GM10266 (cell line): Measurements from ENCODE around the gene ZNF433.

Source experiments
- DNase-seq: peaks from one replicate; pipeline ENCODE4 v3.0.0; 2012; ENCODE audit errors: extremely low spot score
- TF ChIP-seq, protein P1 (sequence below): IDR thresholded peaks from 2 replicates; pipeline ENCODE4 v1.5.1; 2012; ENCODE audit warnings: mild to moderate bottlenecking, low read depth; ENCODE audit not compliant: control insufficient read depth, insufficient read depth; ENCODE audit errors: missing control alignments

Gene ZNF433

GRCh38 chr19:12052497-12053169, 17.2 kb upstream of the ZNF433 start, which contains the start of gene ZNF878:
ZNF878 (minus strand) TSS chr19:12052961; CDS start chr19:12052801, 160 bp downstream.
- TF ChIP-seq, protein P1, sequence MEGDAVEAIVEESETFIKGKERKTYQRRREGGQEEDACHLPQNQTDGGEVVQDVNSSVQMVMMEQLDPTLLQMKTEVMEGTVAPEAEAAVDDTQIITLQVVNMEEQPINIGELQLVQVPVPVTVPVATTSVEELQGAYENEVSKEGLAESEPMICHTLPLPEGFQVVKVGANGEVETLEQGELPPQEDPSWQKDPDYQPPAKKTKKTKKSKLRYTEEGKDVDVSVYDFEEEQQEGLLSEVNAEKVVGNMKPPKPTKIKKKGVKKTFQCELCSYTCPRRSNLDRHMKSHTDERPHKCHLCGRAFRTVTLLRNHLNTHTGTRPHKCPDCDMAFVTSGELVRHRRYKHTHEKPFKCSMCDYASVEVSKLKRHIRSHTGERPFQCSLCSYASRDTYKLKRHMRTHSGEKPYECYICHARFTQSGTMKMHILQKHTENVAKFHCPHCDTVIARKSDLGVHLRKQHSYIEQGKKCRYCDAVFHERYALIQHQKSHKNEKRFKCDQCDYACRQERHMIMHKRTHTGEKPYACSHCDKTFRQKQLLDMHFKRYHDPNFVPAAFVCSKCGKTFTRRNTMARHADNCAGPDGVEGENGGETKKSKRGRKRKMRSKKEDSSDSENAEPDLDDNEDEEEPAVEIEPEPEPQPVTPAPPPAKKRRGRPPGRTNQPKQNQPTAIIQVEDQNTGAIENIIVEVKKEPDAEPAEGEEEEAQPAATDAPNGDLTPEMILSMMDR: peak; percentile 38

GRCh38 chr19:12052091-12052496, 16.6 kb upstream of the ZNF433 start:
- no peak for DNase-seq
- TF ChIP-seq, protein P1: no peak

More at GRCh38 chr19:12052497-12053169, 17.2 kb upstream of the ZNF433 start, which contains the start of gene ZNF878:
- peak; percentile 88 for DNase-seq

- DNase-seq: no peak
- TF ChIP-seq, protein P1: no peak
Observed at GRCh38 chr19:12047868-12048267, 12.4 kb upstream of the ZNF433 start.

- no peak for DNase-seq
- TF ChIP-seq, protein P1: no peak
Observed at GRCh38 chr19:12043752-12044422, 8.4 kb upstream of the ZNF433 start.

- TF ChIP-seq, protein P1: no peak
- no peak for DNase-seq
Observed at GRCh38 chr19:12042893-12043292, 7.4 kb upstream of the ZNF433 start.

- DNase-seq: no peak
- TF ChIP-seq, protein P1: no peak
Observed at GRCh38 chr19:12034620-12035019, 859 bp downstream of the ZNF433 start.

DNA sequence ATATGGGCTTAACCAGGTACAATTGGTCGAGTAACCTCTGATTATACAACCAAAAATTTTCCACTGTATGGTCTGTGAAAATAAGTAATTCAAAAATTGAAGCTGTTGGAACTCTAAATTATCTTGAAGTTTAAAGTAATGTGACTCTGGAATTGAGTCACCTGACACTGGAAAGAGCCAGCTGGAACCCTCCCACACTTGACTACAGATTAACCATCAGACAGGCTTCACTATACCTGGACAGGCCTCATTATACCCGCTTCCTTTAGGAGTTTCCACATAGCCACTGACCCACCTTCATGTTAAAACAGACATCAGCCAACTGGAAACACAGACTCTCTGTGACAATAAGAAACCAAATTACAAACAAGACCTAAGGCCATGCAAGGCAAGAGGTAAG, 1.3 kb downstream of the ZNF433 start:
- DNase-seq: no peak
- TF ChIP-seq, protein P1: no peak
